Esophagus squamous epithelium (tissue), 4 donors: ENCODE data around the gene ABCD3.
"Not testable (repeated sequence)": the region's sequence is repeated elsewhere in the genome, so short reads cannot be mapped to it uniquely, and the experiment has no call there.

ENCODE experiments used
- CTCF ChIP-seq, 6 experiments: fragments of 450-650 bp in 4 of 6; fragments of 200-600 bp in 2 of 6; sonication (generic) in 2 of 6; IDR thresholded peaks; one replicate each; pipeline ENCODE4 v1.5.1; 2016 to 2019; ENCODE audit warnings: antibody characterized with exemption in 6 of 6, mild to moderate bottlenecking in 4 of 6, moderate library complexity in 4 of 6
- POLR2A ChIP-seq, 4 donors: fragments of 450-650 bp; IDR thresholded peaks; one replicate each; pipeline ENCODE4 v1.6.1; 2017; ENCODE audit warnings: antibody characterized with exemption in 4 of 4, mild to moderate bottlenecking in 4 of 4, moderate library complexity in 3 of 4

- not testable (repeated sequence) for TF ChIP-seq CTCF, POLR2A (IDR thresholded peaks at IDR 0.05)
Measured at GRCh38 chr1:94372771-94373170, 45.4 kb upstream of the ABCD3 start.
